HG03520 (cell line): ENCODE data around the gene USF1.
"Not testable (repeated sequence)": the region's sequence is repeated elsewhere in the genome, so short reads cannot be mapped to it uniquely, and the experiment has no call there.

Experiments
- ATAC-seq: cut with Tn5 transposase; IDR thresholded peaks from one replicate; pipeline ENCODE4 v1.9.1; 2021; ENCODE audit warnings: mild to moderate bottlenecking, moderate library complexity; ENCODE audit not compliant: unreplicated experiment

USF1 gene

DNA sequence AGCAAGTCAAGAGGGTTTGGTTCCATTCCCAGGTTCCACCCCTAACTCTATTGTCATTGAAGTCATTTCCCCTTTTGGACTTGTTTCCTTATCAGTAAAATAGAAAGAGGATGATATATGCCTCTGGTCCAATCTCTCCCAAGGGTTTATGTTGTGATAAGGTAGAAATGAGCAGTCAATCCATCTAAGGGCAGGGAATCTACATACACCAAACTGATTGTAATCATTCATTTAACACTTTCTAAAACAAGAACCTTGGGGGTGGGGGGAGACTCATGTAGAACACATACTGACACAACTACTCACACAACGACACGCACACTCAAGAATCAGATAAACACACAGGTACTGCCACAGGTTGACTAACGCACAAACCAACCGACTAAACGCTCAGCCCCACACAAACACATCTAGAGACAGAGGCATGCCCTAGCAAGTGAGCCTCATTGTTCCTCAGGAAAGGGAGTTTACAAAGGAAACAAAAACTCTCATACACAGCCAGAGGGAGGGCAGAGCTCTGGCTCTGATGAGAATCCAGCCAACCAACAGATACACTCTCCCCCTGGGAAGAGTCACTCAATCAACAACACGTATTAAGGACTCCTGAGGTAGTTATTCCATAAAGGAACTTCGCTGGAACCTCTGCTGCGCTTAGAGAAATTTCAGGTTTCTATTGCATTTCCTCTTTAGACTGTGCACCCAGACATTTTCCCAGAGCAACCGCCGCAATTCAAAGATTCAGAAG is 25.9 kb downstream of the USF1 start:
- ATAC-seq = no peak

DNA sequence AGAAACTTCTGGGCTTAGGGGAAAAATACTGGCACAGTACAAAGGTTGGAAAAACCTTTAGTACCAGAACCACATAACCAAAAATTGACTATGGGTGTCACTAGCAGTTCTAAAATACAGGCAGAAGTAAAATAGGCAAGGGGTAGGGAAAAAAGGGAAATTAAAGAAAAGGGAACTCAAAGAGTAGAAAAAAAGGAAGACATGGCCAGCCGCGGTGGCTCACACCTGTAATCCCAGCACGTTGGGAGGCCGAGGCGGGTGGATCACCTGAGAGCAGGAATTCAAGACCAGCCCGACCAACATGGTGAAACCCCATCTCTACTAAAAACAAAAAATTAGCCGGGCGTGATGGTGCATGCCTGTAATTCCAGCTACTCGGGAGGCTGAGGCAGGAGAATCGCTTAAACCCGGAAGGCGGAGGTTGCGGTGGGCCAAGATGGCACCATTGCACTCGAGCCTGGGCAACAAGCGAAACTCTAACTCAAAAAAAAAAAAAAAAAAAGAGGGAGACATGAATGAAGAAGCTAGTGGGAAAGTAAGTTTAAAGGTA is 26.6 kb downstream of the USF1 start:
- not testable (repeated sequence) for ATAC-seq

DNA sequence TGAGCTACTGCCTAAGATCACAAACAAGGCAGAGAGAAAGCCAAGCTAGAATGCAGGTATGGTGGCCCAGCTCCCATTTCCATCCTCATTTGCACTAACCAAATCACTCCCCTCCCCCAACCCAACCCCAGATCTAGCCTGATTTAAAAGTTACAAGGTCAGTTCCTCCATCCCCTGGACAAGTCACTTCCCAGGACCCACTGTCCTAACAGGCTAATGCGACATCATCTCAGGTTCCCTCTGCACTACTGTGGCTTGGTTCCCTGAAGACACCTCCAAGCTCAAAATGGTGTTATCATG is 27.2 kb downstream of the USF1 start:
- ATAC-seq = no peak

DNA sequence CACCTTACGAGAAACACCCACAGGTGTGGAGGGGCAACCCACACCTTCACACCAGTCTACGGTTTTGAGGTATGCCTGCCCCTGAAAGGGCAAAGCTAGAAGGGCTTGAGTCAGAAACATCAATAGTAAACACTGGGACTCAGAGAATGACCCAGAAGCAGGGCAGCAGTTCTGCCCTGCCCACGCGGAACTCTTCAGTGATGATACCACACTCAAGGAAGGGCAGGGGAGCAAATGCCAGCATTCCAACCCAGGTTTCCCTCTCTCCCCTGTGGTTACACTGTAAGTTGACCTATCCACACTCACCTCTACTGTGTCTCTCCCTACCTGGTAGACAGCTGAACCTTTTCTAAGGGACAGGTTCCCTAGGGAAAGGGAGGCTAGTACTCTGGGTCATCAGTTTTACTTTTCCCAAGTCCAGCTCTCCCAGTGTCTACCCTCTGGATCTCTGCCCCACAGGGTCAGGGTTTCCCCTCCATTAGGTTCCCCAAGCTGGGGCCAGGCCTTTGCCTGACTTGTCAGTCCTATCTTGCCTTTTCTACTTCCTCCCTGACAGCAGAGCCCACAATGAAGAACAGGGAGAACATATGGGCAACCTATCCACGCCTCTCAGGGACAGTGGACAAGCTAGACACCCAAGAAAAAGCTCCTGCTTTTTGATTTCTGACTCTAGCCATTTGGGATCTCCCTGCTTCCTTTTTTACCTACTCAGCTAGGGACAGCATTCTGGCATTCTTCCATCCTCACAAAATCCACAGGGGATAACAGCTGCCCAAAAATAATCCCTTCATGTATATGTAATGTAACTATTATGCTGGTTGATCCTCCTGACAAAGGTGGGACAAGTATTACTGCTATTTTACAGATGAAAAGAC is 27.8 kb downstream of the USF1 start:
- no peak for ATAC-seq

DNA sequence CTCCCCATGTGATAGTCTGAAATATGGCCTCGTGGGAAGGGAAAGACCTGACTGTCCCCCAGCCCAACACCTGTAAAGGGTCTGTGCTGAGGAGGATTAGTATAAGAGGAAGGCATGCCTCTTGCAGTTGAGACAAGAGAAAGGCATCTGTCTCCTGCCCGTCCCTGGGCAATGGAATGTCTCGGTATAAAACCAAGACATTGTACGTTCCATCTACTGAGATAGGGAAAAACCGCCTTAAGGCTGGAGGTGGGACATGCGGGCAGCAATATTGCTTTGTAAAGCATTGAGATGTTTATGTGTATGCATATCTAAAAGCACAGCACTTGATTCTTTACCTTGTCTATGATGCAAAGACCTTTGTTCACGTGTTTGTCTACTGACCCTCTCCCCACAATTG is 28.6 kb downstream of the USF1 start:
- not testable (repeated sequence) for ATAC-seq

DNA sequence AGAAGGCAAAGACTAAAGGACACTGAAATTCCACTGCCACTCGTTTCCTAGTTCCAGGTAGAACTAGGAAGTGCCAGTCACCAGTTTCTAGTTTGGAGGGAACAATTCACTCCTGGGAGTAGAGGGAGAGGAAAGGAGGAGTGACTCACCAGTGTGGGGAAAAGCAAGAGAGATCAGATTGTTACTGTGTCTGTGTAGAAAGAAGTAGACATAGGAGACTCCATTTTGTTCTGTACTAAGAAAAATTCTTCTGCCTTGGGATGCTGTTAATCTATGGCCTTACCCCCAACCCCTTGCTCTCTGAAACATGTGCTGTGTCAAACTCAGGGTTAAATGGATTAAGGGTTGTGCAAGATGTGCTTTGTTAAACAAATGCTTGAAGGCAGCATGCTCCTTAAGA is 29.1 kb downstream of the USF1 start:
- not testable (repeated sequence) for ATAC-seq

DNA sequence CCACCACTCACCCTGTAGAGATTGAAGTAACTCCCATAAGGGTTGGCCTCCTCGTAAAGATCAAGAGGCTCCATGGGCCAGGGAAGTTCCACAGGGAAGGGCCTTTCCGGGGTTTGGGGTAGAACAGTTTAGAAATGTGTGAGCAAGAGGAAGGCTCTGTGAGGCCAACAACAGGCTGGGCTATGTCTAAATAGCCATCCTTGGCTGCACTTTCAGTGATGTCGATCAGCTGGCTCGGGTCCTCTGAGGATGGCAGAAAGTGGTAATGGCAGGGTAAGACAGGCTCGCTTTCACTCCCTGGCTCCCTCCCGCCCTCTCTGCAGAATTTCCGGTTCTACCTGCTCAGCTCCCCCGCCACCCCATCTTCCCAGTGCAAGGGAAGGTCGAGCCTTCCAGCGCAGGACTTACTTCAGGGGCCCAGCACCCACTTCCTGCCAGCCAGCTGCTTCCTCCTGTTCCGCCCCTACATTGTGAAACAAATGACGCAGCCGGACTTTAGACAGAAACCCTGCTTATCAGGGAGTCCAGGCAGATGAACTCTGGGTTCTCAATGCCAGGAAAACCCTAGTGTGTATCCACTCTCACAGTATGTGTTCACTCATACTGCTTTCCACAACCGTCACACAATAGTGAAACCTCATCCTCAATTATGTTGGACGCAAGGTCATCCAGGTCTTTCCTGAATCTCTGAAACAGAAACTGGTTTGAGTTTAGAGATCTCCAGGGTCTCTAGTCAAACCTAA is 32.1 kb downstream of the USF1 start:
- peak; percentile 86 for ATAC-seq

DNA sequence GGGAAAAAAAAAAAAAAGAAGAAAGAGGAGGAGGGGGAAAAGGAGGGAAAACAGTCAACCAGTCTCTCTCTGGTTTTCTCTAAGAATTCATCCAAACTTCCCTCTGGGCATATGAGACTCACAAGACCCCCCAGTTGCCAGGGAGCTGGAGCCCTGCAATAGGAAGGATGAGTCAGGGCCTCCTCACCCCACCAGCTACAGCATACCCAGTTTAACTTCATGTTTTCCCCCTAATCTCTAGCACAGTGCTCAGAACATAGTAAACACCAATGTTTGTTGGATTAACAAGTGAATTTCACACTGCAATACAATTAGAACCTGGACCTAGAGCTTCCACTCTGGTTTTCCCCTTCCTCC is 32.7 kb downstream of the USF1 start:
- ATAC-seq = peak; percentile 19

DNA sequence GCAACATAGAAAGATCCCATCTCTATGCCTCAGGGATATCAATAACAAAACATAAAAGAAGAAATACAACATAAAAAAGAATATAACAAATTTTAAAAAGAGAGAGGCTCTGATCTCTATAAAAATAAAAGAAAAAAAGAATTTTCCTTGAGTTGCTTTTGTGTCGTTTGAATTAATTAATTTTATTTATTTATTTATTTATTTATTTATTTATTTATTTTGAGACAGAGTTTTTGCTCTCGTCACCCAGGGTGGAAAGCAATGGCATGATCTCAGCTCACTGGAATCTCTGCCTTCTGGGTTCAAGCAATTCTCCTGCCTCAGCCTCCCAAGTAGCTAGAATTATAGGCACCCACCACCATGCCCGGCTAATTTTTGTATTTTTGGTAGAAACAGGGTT is 33.4 kb downstream of the USF1 start:
- no peak for ATAC-seq

DNA sequence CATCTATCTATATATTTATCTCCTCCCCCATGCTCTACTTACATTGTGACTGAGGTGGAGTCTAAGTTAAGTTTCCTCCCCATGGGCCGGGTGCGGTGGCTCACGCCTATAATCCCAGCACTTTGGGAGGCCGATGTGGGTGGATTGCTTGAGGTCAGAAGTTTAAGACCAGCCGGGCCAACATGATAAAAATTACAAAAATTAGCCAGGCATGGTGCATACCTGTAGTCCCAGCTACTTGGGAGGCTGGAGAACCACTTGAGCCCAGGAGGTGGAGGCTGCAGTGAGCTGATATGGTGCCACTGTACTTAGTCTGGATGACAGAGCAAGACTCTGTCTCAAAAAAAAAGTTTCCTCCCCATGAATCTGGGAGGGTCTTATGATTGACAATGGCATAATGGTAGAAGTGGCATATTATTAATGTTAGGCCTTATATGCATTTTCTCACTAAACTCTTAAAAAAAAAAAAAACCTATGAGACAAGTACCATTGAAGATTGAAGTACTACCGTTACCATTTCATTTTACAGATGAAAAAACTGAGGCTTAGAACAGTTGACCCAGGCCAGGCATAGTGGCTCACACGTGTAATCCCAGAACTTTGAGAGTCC is 36.1 kb downstream of the USF1 start:
- no peak for ATAC-seq

DNA sequence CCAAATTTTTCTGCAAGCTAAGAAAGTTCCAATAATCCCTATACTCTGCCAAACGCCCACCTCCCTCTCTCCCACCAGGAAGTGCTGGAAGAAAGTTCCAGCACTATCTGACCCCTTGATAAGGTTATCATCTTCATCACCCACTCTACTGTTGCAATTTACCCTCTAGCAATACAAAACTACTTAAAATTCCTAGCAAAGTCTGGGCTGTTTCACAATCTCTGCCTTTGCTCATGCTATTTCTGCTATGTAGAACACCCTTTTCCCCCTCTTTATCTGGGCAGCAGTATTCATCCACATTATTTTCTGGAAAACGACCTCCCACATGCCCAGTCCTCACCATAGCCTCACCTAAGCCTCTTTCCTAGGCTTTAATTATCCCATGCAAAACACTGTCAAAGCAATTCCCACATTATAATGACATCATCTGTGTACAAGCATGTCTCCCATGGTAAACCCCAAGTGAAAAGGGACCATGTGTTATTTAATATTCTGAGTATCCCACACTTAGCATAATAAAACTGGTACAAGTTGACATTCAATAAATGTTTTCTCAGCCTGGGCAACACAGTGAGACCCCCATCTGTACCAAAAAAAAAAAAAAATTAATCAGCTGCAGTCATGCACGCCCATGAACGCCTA is 36.8 kb downstream of the USF1 start:
- ATAC-seq = no peak

DNA sequence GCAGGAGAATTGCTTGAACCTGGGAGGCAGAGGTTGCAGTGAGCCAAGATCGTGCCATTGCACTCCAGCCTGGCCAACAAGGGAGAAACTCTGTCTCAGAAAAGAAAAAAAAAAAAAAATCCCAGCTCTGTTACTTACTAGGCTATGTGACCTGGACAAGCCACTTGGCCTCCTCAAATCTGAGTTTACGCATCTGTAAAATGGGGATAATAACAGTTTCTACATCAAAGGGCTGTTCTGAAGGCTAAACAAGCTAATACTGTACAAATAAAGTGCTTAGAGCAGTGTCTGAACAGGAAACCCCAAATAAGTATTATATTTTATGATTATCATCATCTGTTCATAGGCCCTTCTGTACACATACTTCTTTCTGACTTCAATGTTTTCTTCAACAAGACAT is 38.4 kb downstream of the USF1 start:
- ATAC-seq = no peak

DNA sequence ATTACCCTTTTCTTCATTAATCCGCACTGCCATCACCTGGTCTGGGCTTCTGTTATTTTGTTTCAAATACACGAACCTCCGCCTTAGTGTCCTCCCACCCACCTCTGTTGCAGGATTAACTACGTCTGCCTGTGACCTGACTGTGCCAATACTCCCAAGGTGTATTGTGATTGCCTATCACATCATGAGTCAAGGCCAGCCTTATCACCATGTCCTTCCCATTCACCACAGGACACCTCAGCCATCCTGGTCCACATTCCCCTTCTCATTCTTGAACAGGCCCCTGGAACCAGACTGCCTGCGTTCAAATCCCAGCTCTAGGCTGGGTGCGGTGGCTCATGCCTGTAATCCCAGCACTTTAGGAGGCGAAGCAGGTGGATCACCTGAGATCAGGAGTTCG is 39.2 kb downstream of the USF1 start:
- ATAC-seq = no peak

DNA sequence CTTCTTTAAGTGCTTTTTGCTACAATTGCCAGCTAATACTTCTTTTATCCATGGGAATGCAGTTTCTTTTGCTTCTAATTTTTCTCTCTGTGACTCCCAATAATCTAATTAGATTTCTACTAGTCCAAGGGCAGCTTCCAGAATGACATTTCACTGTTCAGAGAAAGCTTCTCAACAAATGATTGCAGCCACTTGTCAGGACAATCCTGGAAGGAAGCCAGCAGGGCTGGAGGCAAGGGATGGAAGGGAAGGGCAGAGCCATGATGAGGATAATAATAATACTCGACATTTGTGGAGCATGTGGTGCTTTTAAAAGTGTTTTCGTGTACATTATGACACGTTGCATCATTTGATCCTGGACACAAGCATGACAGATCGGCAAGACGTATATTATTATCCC is 44.3 kb downstream of the USF1 start:
- no peak for ATAC-seq

DNA sequence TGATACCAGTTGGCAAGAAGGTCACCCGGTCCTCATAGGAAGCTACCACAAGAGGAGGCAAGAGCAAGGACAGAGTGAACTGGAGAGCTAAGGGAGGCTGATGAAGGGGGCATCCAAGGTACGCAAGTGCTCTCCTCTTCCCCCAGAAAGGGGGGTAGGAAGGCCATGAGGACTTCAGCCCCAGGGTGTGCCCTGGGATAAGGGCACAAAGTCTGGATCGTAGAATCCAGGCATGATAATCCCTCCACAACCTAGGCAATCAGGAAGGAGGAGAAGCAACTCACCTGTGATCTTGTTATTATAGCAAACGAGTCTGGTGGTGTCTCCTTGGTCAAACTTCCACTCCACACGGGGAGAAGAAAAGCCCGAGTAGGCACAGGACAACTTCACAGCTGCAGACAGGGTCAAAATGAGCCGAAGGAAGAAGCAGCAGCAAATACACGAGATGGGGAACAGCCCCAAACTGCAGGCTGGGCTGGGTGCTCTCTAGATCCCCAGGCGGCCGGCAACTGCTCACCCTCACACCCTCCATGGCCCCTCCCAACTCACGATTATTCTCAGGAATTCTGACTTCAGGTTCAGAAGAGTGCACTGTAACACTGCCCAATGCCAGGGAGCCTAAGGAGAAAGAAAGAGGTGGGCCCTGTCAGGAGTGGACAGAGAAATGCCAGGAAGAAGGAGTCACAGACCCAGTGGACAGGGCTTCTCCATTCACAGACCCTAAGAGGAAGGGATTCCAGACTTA is 44.9 kb downstream of the USF1 start:
- ATAC-seq = no peak

DNA sequence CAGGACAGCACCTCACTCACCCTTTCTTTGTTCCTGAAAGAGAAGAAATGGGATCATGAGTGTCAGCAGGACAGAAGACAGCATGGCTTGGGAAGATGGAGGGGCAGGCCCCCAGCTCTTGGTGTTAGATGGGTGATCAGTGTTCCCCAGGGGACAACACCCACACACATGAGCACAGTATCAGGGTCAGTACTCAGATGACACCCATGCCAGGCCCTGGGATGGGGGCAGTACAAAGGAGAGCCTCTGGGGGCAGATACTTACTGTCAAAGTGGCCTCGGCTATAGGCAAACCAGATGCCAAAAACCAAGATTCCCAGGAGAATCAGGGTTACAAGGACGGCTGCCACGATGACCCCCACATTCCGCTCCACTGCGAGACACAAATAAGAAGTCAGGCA is 46.4 kb downstream of the USF1 start:
- ATAC-seq = no peak

DNA sequence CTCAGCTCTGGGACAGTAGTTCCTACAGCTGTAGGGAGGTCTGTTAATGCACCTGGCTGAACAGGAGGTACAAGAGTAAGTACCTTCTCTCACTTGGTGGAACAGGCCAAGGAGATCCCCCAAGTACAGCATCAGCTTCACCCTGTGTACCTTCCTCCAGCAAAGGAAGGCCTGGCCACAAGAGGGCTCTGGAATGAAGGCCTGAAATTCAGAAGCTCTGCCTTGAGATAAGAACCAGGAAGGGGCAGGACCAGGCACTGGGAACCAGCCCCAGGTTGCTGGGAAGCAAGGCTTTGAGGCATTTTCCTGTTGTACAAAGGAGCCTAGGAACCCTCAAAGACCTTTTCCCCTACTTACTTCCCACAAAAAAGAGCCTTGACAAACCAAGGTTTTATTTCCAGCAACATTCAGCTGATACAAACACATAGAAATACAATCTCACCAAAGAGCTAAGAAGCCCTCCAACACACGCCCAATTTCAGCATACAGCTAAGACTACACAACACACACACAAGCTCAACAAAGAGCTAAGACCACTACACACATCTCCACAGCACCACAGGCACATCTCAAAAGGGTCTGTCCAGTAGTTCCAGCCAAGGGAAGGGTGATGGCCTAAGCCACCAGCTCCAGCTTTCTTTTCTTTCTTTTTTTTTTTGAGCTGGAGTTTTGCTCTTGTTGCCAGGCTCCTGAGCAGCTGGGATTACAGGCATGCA is 48.3 kb downstream of the USF1 start:
- no peak for ATAC-seq

DNA sequence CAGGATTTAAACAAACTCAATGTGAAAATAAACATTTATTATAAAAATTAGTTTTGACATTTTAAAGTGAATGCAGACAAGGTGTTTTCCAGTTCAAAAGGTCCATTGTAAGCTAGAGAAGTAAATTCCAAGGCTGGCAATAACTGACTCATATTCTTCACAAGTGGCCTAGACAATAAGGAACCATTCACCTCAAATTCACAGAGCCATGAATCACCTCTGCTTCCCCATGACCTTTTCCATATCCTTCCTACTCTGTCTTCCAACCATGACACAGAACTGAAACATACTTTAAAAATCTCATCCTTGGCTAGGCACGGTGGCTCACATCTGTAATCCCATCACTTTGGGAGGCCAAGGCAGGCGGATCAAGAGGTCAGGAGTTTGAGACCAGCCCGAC is 49.6 kb downstream of the USF1 start:
- no peak for ATAC-seq

DNA sequence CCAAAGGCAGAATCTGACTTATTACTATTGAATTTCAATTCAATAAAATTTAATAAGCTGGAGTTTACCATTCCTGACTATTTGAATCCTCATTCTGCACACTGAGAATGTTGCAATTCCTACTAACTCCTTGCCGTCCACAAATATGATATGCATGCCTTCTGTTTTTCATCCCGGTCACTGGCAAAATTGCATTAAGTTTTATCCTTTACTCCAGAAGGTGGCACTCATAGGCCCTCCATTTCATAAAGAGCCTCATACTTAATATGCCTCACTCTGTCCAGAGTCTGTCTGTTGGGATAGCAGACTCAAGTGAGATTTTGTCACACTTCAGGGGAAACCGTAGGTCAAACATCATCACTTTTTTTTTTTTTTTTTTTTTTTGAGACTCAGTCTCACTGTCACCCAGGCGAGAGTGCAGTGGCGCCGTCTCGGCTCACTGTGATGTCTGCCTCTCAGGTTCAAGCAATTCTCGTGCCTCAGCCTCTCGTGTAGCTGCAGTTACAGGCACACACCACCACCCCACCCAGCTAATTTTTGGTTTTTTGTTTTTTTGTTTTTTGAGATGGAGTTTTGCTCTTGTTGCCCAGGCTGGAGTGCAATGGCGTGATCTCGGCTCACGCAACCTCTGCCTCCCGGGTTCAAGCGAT is 52.1 kb downstream of the USF1 start:
- ATAC-seq = no peak
